ENCODE measurements around the gene DNAI2.

Gene DNAI2

DNA sequence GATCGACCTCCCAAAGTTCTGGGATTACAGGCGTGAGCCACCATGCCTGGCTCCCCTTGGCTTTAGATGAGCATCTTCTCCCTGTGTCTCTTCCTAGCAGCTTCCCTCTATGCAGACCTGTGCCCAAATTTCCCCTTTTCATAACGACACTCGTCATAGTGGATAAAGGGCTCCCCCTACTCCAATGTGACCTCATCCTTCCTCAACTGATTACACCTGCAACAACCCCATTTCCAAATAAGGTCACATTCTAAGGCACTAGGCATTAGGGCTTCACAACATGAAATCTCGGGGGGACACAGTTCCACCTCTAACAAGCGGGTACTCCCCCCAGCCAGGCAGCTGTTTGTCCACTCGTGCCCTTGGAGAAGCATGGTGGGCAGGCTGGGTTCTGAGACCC, 62.3 kb downstream of the DNAI2 start:
- TF ChIP-seq, protein P1, sequence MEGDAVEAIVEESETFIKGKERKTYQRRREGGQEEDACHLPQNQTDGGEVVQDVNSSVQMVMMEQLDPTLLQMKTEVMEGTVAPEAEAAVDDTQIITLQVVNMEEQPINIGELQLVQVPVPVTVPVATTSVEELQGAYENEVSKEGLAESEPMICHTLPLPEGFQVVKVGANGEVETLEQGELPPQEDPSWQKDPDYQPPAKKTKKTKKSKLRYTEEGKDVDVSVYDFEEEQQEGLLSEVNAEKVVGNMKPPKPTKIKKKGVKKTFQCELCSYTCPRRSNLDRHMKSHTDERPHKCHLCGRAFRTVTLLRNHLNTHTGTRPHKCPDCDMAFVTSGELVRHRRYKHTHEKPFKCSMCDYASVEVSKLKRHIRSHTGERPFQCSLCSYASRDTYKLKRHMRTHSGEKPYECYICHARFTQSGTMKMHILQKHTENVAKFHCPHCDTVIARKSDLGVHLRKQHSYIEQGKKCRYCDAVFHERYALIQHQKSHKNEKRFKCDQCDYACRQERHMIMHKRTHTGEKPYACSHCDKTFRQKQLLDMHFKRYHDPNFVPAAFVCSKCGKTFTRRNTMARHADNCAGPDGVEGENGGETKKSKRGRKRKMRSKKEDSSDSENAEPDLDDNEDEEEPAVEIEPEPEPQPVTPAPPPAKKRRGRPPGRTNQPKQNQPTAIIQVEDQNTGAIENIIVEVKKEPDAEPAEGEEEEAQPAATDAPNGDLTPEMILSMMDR (IDR thresholded peaks at IDR 0.05; ENCODE audit: control insufficient read depth, extremely low read depth, insufficient read depth) = no peak
- no peak overlapping the region for H3K4me3 ChIP-seq (ENCODE audit: low read depth, low read length)
- no peak for DNase-seq (ENCODE audit: low read depth)

GRCh38 chr17:74337834-74338500, 63.9 kb downstream of the DNAI2 start:
- TF ChIP-seq, protein P1 (IDR thresholded peaks at IDR 0.05; ENCODE audit: control insufficient read depth, extremely low read depth, insufficient read depth) = no peak
- H3K4me3 ChIP-seq (ENCODE audit: low read depth, low read length) = no peak overlapping the region
- DNase-seq (ENCODE audit: low read depth) = no peak

- TF ChIP-seq, protein P1 (IDR thresholded peaks at IDR 0.05; ENCODE audit: control insufficient read depth, extremely low read depth, insufficient read depth) = no peak
- no peak overlapping the region for H3K4me3 ChIP-seq (ENCODE audit: low read depth, low read length)
- no peak for DNase-seq (ENCODE audit: low read depth)
Observed at GRCh38 chr17:74339537-74340195, 65.6 kb downstream of the DNAI2 start.

GRCh38 chr17:74340470-74341023, 66.5 kb downstream of the DNAI2 start:
- no peak for DNase-seq (ENCODE audit: low read depth)
- H3K4me3 ChIP-seq (ENCODE audit: low read depth, low read length) = no peak overlapping the region
- TF ChIP-seq, protein P1 (IDR thresholded peaks at IDR 0.05; ENCODE audit: control insufficient read depth, extremely low read depth, insufficient read depth) = no peak

DNA sequence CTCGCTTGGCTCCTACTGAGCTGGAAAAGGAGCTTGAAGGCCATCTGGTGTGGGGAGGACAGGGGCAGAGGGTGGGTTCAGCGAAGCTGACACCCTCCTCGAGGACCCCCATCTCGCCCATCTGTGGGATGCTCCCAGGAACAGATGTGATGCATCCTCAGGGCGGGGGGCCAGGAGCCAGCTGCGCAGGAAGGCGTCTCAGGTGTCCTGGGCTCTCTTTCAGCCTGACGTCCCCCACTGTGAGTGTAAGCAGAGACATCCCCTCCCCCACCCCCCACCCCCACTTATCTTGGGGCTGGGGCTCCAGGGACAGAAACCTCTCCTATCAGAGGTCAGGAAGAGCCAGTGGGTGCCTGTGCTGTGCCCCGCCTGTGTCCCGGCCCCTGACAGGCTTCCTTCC, 68.2 kb downstream of the DNAI2 start:
- H3K4me3 ChIP-seq (ENCODE audit: low read depth, low read length) = no peak overlapping the region
- no peak for DNase-seq (ENCODE audit: low read depth)
- TF ChIP-seq, protein P1 (IDR thresholded peaks at IDR 0.05; ENCODE audit: control insufficient read depth, extremely low read depth, insufficient read depth) = no peak

GRCh38 chr17:74343121-74343520, 69.1 kb downstream of the DNAI2 start:
- no peak for DNase-seq (ENCODE audit: low read depth)
- no peak overlapping the region for H3K4me3 ChIP-seq (ENCODE audit: low read depth, low read length)
- TF ChIP-seq, protein P1 (IDR thresholded peaks at IDR 0.05; ENCODE audit: control insufficient read depth, extremely low read depth, insufficient read depth) = no peak

Data from LNCaP clone FGC (cell line).